Kidney (tissue), 14 donors: ENCODE data around the gene KRT1. TPM values are rescaled to one million over a fixed set of nuclear protein-coding genes. Genes with fewer than 3 reads are reported as not detected.

Experiments
- DNase-seq, 5 donors: peaks; one replicate each; pipeline ENCODE4 v3.0.0-alpha.2; 2013 to 2020
- FAIRE-seq: peaks from 2 replicates; lab custom pipeline; 2012; peaks lifted over from hg19 to GRCh38; lab: Jason Lieb, UNC
- H3K27ac ChIP-seq, 2 donors: one replicate each; pipeline ENCODE4 v1.7.0; 2013; ENCODE audit warnings: low read depth in 2 of 2, low read length in 2 of 2, inconsistent platforms in 1 of 2
- H3K27me3 ChIP-seq: one replicate; pipeline ENCODE4 v1.7.1; 2013; ENCODE audit warnings: low read length, inconsistent platforms; ENCODE audit not compliant: control insufficient read depth, insufficient read depth
- H3K36me3 ChIP-seq, 3 donors: one replicate each; pipeline versions ENCODE4 v1.7.0 to v1.7.1; 2013; ENCODE audit warnings: low read length in 3 of 3, control low read depth in 1 of 3, inconsistent platforms in 1 of 3; ENCODE audit not compliant: insufficient read depth in 3 of 3, control insufficient read depth in 2 of 3
- H3K4me1 ChIP-seq, 3 donors: one replicate each; pipeline versions ENCODE4 v1.7.0 to v1.7.1; 2013; ENCODE audit warnings: low read length in 3 of 3, inconsistent platforms in 1 of 3, low read depth in 1 of 3; ENCODE audit not compliant: control insufficient read depth in 2 of 3, insufficient read depth in 2 of 3
- H3K4me3 ChIP-seq, 3 donors: one replicate each; pipeline versions ENCODE4 v1.7.0 to v1.8.1; 2013; ENCODE audit warnings: low read length in 3 of 3, control low read depth in 1 of 3, inconsistent platforms in 1 of 3
- H3K9ac ChIP-seq, 3 donors: one replicate each; pipeline versions ENCODE4 v1.7.0 to v1.7.1; 2013; ENCODE audit warnings: low read length in 3 of 3, control low read depth in 1 of 3, inconsistent platforms in 1 of 3
- H3K9me3 ChIP-seq, 3 donors: one replicate each; pipeline versions ENCODE4 v1.7.0 to v1.7.1; 2013; ENCODE audit warnings: low read length in 3 of 3, control low read depth in 1 of 3, inconsistent platforms in 1 of 3; ENCODE audit not compliant: control insufficient read depth in 2 of 3, insufficient read depth in 1 of 3
- CTCF ChIP-seq: IDR thresholded peaks from 3 replicates; pipeline ENCODE4 v1.5.1; 2012; ENCODE audit warnings: mild to moderate bottlenecking, moderate library complexity, borderline replicate concordance; ENCODE audit not compliant: insufficient read depth; ENCODE audit errors: extremely low read depth
- intact Hi-C: fragments of 100-400 bp; cut with DNase I; formaldehyde crosslinking; loops from one replicate; pipeline ENCODE4 v1.11.1; 2022
- polyA plus RNA-seq: library from polyadenylated mRNA; stranded (reverse); fragments of 350-450 nt; fragmentation: Illumina TruSeq; extraction: RNeasy Lipid Tissue Mini Kit (QIAGEN cat#74804); gene quantifications from one replicate; pipeline ENCODE4 v1.2.3, GENCODE V29; 2014; ENCODE audit warnings: low read depth, low replicate concordance; ENCODE audit not compliant: insufficient read depth
- total RNA-seq: library from RNA; stranded (reverse); fragmentation: NEBNext Ultra II Directional; extraction: Animal tissue kit (Norgen Biotek cat#: 25700); gene quantifications from one replicate; pipeline ENCODE4 v1.2.1, GENCODE V29; 2021
- donor health status: control.
- donor health status: control.
- donor health status: control.
- donor health status: control.
- donor health status: control.
- donor health status: DM: yes; HTN: yes; CAD: no.
- donor health status: Normal renal cell carcinoma (clear cell type).

KRT1 gene
- total and polyA plus RNA-seq, 2 donors from 2014 or later: not detected

- Histone ChIP-seq H3K9me3 (no peaks in the 10 kb centered on the region), H3K36me3 (no peaks in the 10 kb centered on the region), H3K27me3 (no peaks in the 10 kb centered on the region), H3K9ac (no peak overlapping the region), H3K4me3 (no peak overlapping the region), H3K27ac (no peak overlapping the region), H3K4me1 (no peaks in the 10 kb centered on the region)
- intact Hi-C loops: no loop called here
- DNase-seq (no peak), FAIRE-seq (no peak)
- no peak for TF ChIP-seq CTCF
Measured at GRCh38 chr12:52704464-52704863, 24.3 kb upstream of the KRT1 start.

- intact Hi-C loops: no loop called here
- no peak overlapping the region for H3K27ac ChIP-seq
- no peaks in the 10 kb centered on the region for H3K4me1 ChIP-seq
- no peak overlapping the region for H3K9ac ChIP-seq
- H3K9me3 ChIP-seq: no peaks in the 10 kb centered on the region
- FAIRE-seq (no peak), DNase-seq (no peak)
- H3K36me3 ChIP-seq: no peaks in the 10 kb centered on the region
- H3K4me3 ChIP-seq: no peak overlapping the region
- H3K27me3 ChIP-seq: no peaks in the 10 kb centered on the region
- TF ChIP-seq CTCF: no peak
Measured at GRCh38 chr12:52703878-52704277, 23.7 kb upstream of the KRT1 start.

GRCh38 chr12:52703424-52703823 lies 23.2 kb upstream of the KRT1 start, which contains the start of gene KRT77:
Gene KRT77 (minus strand): TSS chr12:52703524. CDS start chr12:52703434, 90 bp downstream.
- Histone ChIP-seq H3K9ac (no peak within 1 kb of the TSS), H3K27me3 (no peaks in the 10 kb centered on the region), H3K4me1 (no peaks in the 10 kb centered on the region), H3K9me3 (no peaks in the 10 kb centered on the region), H3K27ac (no peak within 1 kb of the TSS), H3K36me3 (no peaks in the 10 kb centered on the region), H3K4me3 (no peak within 1 kb of the TSS)
- no peak for DNase-seq
- FAIRE-seq: no peak
- intact Hi-C loops: no loop called here
- no peak for TF ChIP-seq CTCF

GRCh38 chr12:52702338-52702737 lies 22.1 kb upstream of the KRT1 start:
- Histone ChIP-seq H3K27ac (no peak overlapping the region), H3K9ac (no peak overlapping the region), H3K36me3 (no peaks in the 10 kb centered on the region), H3K4me3 (no peak overlapping the region), H3K4me1 (no peaks in the 10 kb centered on the region), H3K9me3 (no peaks in the 10 kb centered on the region), H3K27me3 (no peaks in the 10 kb centered on the region)
- DNase-seq (no peak), FAIRE-seq (no peak)
- intact Hi-C loops: no loop called here
- TF ChIP-seq CTCF: no peak
